ENCODE data around the gene HECTD1. TPM values are rescaled to one million over a fixed set of nuclear protein-coding genes. Genes with fewer than 3 reads are reported as not detected.

HECTD1 gene
- total RNA-seq, 1 experiment from 2014 or later, result 138 TPM

- BruUV-seq (replicated peaks), result no TSS peak
- POLR2A ChIA-PET (ENCODE audit: low non-redundant PET), result no interaction called here
- TF ChIP-seq EZH2 (IDR thresholded peaks at IDR 0.05; ENCODE audit: borderline replicate concordance, low read depth, low read length, poor library complexity, severe bottlenecking), result no peak
- TF ChIP-seq, protein P1, sequence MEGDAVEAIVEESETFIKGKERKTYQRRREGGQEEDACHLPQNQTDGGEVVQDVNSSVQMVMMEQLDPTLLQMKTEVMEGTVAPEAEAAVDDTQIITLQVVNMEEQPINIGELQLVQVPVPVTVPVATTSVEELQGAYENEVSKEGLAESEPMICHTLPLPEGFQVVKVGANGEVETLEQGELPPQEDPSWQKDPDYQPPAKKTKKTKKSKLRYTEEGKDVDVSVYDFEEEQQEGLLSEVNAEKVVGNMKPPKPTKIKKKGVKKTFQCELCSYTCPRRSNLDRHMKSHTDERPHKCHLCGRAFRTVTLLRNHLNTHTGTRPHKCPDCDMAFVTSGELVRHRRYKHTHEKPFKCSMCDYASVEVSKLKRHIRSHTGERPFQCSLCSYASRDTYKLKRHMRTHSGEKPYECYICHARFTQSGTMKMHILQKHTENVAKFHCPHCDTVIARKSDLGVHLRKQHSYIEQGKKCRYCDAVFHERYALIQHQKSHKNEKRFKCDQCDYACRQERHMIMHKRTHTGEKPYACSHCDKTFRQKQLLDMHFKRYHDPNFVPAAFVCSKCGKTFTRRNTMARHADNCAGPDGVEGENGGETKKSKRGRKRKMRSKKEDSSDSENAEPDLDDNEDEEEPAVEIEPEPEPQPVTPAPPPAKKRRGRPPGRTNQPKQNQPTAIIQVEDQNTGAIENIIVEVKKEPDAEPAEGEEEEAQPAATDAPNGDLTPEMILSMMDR (conservative IDR thresholded peaks at IDR 0.05; ENCODE audit: low read depth, low read length), result no peak
- Histone ChIP-seq H3K27me3 (replicated peaks; ENCODE audit: insufficient read depth, low read depth, low read length, poor library complexity) (no peaks in the 10 kb centered on the region), H3K9me3 (ENCODE audit: low read depth, low read length, poor library complexity, severe bottlenecking) (no peaks in the 10 kb centered on the region), H3K4me3 (ENCODE audit: low read depth, low read length, poor library complexity, severe bottlenecking) (no peak overlapping the region), H3K36me3 (ENCODE audit: insufficient read depth, low read length, poor library complexity, severe bottlenecking) (peaks cover 86% of the 10 kb centered on the region), H3K4me1 (ENCODE audit: insufficient read depth, low read length, poor library complexity, severe bottlenecking) (no peaks in the 10 kb centered on the region), H3K27ac (ENCODE audit: low read depth, low read length, poor library complexity, severe bottlenecking) (no peak overlapping the region)
- CTCF ChIA-PET, result no interaction called here
- no peak for DNase-seq (ENCODE audit: low spot score)
- intact Hi-C loops (cut with micrococcal nuclease; ENCODE audit: unreplicated experiment), result no loop called here
Observed at GRCh38 chr14:31118892-31119291, 88.7 kb downstream of the HECTD1 start.

DNA sequence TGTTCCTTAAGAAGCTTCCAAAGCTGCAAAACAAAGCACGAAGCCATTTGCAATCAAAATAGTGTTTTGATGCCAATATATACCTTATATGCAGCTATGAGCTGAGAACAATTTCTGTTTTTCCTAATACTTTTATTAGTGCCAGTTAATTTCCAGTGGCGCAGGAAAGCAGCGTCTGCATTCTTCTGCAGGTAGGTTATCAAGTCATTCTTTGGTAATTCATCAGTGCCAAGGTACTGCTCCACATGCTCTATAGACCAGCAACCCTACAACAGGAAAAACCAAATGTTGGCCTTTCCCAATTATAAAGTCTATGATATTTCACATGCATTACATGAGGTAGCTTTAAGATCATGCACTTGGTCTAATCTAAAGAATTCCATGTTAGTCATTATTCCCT, 93.8 kb downstream of the HECTD1 start:
- Histone ChIP-seq H3K9me3 (ENCODE audit: low read depth, low read length, poor library complexity, severe bottlenecking) (no peaks in the 10 kb centered on the region), H3K4me1 (ENCODE audit: insufficient read depth, low read length, poor library complexity, severe bottlenecking) (no peaks in the 10 kb centered on the region), H3K4me3 (ENCODE audit: low read depth, low read length, poor library complexity, severe bottlenecking) (no peak overlapping the region), H3K27ac (ENCODE audit: low read depth, low read length, poor library complexity, severe bottlenecking) (no peak overlapping the region), H3K36me3 (ENCODE audit: insufficient read depth, low read length, poor library complexity, severe bottlenecking) (peaks cover 75% of the 10 kb centered on the region), H3K27me3 (replicated peaks; ENCODE audit: insufficient read depth, low read depth, low read length, poor library complexity) (no peaks in the 10 kb centered on the region)
- no TSS peak for BruUV-seq (replicated peaks)
- intact Hi-C loops (cut with micrococcal nuclease; ENCODE audit: unreplicated experiment), result no loop called here
- ChIA-PET POLR2A (ENCODE audit: low non-redundant PET) (no interaction called here), CTCF (no interaction called here)
- no peak for DNase-seq (ENCODE audit: low spot score)
- TF ChIP-seq, protein P1 (conservative IDR thresholded peaks at IDR 0.05; ENCODE audit: low read depth, low read length), result no peak
- no peak for TF ChIP-seq EZH2 (IDR thresholded peaks at IDR 0.05; ENCODE audit: borderline replicate concordance, low read depth, low read length, poor library complexity, severe bottlenecking)

DNA sequence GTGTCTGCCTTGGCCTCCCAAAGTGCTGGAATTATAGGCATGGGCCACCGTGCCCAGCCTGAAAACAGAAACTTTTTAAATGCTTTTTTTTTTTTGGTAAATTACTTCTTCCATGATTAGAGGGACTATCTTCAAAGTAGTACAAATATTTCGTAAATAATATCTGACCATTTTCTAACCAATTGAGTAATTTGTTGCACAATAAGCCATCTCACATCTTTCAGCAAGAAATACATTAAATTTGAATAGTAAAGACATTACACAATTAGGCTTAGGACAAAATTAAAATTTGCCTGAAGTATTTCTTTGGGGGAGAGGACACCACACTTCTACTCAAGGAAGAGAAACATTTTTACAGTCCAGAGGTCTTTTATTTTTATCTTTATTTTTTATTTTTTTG, 96.7 kb downstream of the HECTD1 start:
- H3K9me3 ChIP-seq (ENCODE audit: low read depth, low read length, poor library complexity, severe bottlenecking), result no peaks in the 10 kb centered on the region
- H3K4me1 ChIP-seq (ENCODE audit: insufficient read depth, low read length, poor library complexity, severe bottlenecking), result no peaks in the 10 kb centered on the region
- no TSS peak for BruUV-seq (replicated peaks)
- no peak overlapping the region for H3K4me3 ChIP-seq (ENCODE audit: low read depth, low read length, poor library complexity, severe bottlenecking)
- TF ChIP-seq, protein P1 (conservative IDR thresholded peaks at IDR 0.05; ENCODE audit: low read depth, low read length), result no peak
- no peak for TF ChIP-seq EZH2 (IDR thresholded peaks at IDR 0.05; ENCODE audit: borderline replicate concordance, low read depth, low read length, poor library complexity, severe bottlenecking)
- ChIA-PET POLR2A (ENCODE audit: low non-redundant PET) (no interaction called here), CTCF (no interaction called here)
- no peaks in the 10 kb centered on the region for H3K27me3 ChIP-seq (replicated peaks; ENCODE audit: insufficient read depth, low read depth, low read length, poor library complexity)
- peaks cover 77% of the 10 kb centered on the region for H3K36me3 ChIP-seq (ENCODE audit: insufficient read depth, low read length, poor library complexity, severe bottlenecking)
- no peak for DNase-seq (ENCODE audit: low spot score)
- intact Hi-C loops (cut with micrococcal nuclease; ENCODE audit: unreplicated experiment), result no loop called here
- no peak overlapping the region for H3K27ac ChIP-seq (ENCODE audit: low read depth, low read length, poor library complexity, severe bottlenecking)
